Testis (tissue), 2 donors: Measurements from ENCODE around the gene VPS37B.

Source experiments
- POLR2A ChIP-seq: fragments of 450-650 bp; IDR thresholded peaks from one replicate; pipeline ENCODE4 v1.6.1; 2017; ENCODE audit warnings: antibody characterized with exemption, mild to moderate bottlenecking, moderate library complexity
- TF ChIP-seq, protein P1 (sequence below), 3 experiments: fragments of 450-650 bp in 2 of 3; fragments of 200-600 bp in 1 of 3; sonication (generic) in 1 of 3; IDR thresholded peaks; one replicate each; pipeline ENCODE4 v1.5.1; 2016 to 2019; ENCODE audit warnings: antibody characterized with exemption in 3 of 3, mild to moderate bottlenecking in 2 of 3, moderate library complexity in 1 of 3

DNA sequence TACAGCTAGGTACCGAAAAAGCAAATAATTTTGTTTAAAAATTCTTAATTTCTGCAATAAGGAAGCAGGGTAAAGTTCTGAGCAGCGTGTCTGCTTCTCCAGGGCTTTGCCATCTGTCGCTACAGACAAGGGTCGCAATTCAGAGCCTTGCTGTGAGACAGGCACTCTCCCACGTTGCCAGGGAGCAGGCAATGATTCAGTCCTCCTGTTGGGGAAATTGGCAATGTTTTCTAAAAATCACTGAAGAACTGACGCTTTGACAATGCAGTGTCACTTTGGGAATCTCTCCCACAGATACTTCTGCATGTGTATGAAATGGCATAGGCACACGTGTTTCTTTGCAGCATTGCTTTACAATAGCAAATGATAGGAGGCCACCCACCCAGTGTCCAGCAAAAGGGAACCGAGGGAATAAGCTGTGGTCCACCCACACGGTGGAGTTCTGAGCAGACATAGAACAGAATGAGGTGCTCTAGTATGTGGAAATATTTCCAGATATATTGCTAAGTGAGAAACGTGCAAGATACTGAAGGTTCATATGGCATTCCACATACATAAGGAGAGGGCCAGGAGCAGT lies 76.6 kb downstream of the VPS37B start:
- TF ChIP-seq, protein P1, sequence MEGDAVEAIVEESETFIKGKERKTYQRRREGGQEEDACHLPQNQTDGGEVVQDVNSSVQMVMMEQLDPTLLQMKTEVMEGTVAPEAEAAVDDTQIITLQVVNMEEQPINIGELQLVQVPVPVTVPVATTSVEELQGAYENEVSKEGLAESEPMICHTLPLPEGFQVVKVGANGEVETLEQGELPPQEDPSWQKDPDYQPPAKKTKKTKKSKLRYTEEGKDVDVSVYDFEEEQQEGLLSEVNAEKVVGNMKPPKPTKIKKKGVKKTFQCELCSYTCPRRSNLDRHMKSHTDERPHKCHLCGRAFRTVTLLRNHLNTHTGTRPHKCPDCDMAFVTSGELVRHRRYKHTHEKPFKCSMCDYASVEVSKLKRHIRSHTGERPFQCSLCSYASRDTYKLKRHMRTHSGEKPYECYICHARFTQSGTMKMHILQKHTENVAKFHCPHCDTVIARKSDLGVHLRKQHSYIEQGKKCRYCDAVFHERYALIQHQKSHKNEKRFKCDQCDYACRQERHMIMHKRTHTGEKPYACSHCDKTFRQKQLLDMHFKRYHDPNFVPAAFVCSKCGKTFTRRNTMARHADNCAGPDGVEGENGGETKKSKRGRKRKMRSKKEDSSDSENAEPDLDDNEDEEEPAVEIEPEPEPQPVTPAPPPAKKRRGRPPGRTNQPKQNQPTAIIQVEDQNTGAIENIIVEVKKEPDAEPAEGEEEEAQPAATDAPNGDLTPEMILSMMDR (IDR thresholded peaks at IDR 0.05): no peak
- no peak for TF ChIP-seq POLR2A
